ENCODE measurements around the gene PRPF6.

Gene PRPF6

GRCh38 chr20:63945031-63945658, 35.8 kb upstream of the PRPF6 start:
- peaks cover 8% of the 10 kb centered on the region; the same call in 1 of the 2 replicates for H3F3A ChIP-seq (ENCODE audit: control insufficient read depth, insufficient read depth)
- H3K27ac ChIP-seq (ENCODE audit: low read depth, low read length), result no peak overlapping the region
- H3K4me1 ChIP-seq (ENCODE audit: control insufficient read depth, low read length), result peaks cover 31% of the 10 kb centered on the region
- no peak overlapping the region for H3K4me2 ChIP-seq (ENCODE audit: low read length)
- no peaks in the 10 kb centered on the region for H3K9me2 ChIP-seq (replicated peaks; ENCODE audit: control insufficient read depth, low read length)
- peaks cover 52% of the 10 kb centered on the region for H3K79me2 ChIP-seq (ENCODE audit: control insufficient read depth, low read length)
- TF ChIP-seq CTCF (IDR thresholded peaks at IDR 0.05; ENCODE audit: low read depth, low read length, poor library complexity, severe bottlenecking), result no peak
- no peak for TF ChIP-seq EZH2phosphoT487 (IDR thresholded peaks at IDR 0.05; ENCODE audit: borderline replicate concordance, low read length)
- peaks cover 46% of the 10 kb centered on the region for H3K36me3 ChIP-seq (ENCODE audit: control insufficient read depth, low read length)
- no peaks in the 10 kb centered on the region for H3K9me3 ChIP-seq (ENCODE audit: control insufficient read depth, insufficient read depth, low read length)
- no peak overlapping the region for H3K4me3 ChIP-seq (ENCODE audit: low read length)
- H3K27me3 ChIP-seq (ENCODE audit: control insufficient read depth, low read length), result no peaks in the 10 kb centered on the region
- H4K20me1 ChIP-seq (ENCODE audit: control insufficient read depth, insufficient read depth, low read depth, low read length), result peaks cover 10% of the 10 kb centered on the region; the same call in 1 of the 2 replicates

GRCh38 chr20:63945921-63946920, 34.7 kb upstream of the PRPF6 start:
- H3K36me3 ChIP-seq (ENCODE audit: control insufficient read depth, low read length), result peaks cover 35% of the 10 kb centered on the region
- H3K4me1 ChIP-seq (ENCODE audit: control insufficient read depth, low read length), result peaks cover 27% of the 10 kb centered on the region
- no peaks in the 10 kb centered on the region for H3K9me3 ChIP-seq (ENCODE audit: control insufficient read depth, insufficient read depth, low read length)
- no peak for TF ChIP-seq CTCF (IDR thresholded peaks at IDR 0.05; ENCODE audit: low read depth, low read length, poor library complexity, severe bottlenecking)
- TF ChIP-seq EZH2phosphoT487 (IDR thresholded peaks at IDR 0.05; ENCODE audit: borderline replicate concordance, low read length), result no peak
- no peaks in the 10 kb centered on the region for H3K9me2 ChIP-seq (replicated peaks; ENCODE audit: control insufficient read depth, low read length)
- H3K79me2 ChIP-seq (ENCODE audit: control insufficient read depth, low read length), result peaks cover 60% of the 10 kb centered on the region
- no peak overlapping the region for H3K4me3 ChIP-seq (ENCODE audit: low read length)
- no peak overlapping the region for H3K4me2 ChIP-seq (ENCODE audit: low read length)
- H3K27me3 ChIP-seq (ENCODE audit: control insufficient read depth, low read length), result no peaks in the 10 kb centered on the region
- H3F3A ChIP-seq (ENCODE audit: control insufficient read depth, insufficient read depth), result peaks cover 11% of the 10 kb centered on the region; the same call in 1 of the 2 replicates
- no peak overlapping the region for H3K27ac ChIP-seq (ENCODE audit: low read depth, low read length)
- H4K20me1 ChIP-seq (ENCODE audit: control insufficient read depth, insufficient read depth, low read depth, low read length), result peaks cover 15% of the 10 kb centered on the region; the same call in 1 of the 2 replicates

- no peak overlapping the region for H3K27ac ChIP-seq (ENCODE audit: low read depth, low read length)
- H4K20me1 ChIP-seq (ENCODE audit: control insufficient read depth, insufficient read depth, low read depth, low read length), result peaks cover 15% of the 10 kb centered on the region; the same call in 1 of the 2 replicates
- H3K27me3 ChIP-seq (ENCODE audit: control insufficient read depth, low read length), result no peaks in the 10 kb centered on the region
- H3K9me2 ChIP-seq (replicated peaks; ENCODE audit: control insufficient read depth, low read length), result no peaks in the 10 kb centered on the region
- H3K79me2 ChIP-seq (ENCODE audit: control insufficient read depth, low read length), result peaks cover 69% of the 10 kb centered on the region
- H3K4me3 ChIP-seq (ENCODE audit: low read length), result no peak overlapping the region
- peaks cover 22% of the 10 kb centered on the region for H3K4me1 ChIP-seq (ENCODE audit: control insufficient read depth, low read length)
- peaks cover 11% of the 10 kb centered on the region; the same call in 1 of the 2 replicates for H3F3A ChIP-seq (ENCODE audit: control insufficient read depth, insufficient read depth)
- TF ChIP-seq EZH2phosphoT487 (IDR thresholded peaks at IDR 0.05; ENCODE audit: borderline replicate concordance, low read length) (no peak), CTCF (IDR thresholded peaks at IDR 0.05; ENCODE audit: low read depth, low read length, poor library complexity, severe bottlenecking) (no peak)
- H3K36me3 ChIP-seq (ENCODE audit: control insufficient read depth, low read length), result peaks cover 35% of the 10 kb centered on the region
- H3K9me3 ChIP-seq (ENCODE audit: control insufficient read depth, insufficient read depth, low read length), result no peaks in the 10 kb centered on the region
- no peak overlapping the region for H3K4me2 ChIP-seq (ENCODE audit: low read length)
Measured at GRCh38 chr20:63946986-63947637, 33.8 kb upstream of the PRPF6 start.
